GM19239 (cell line): Measurements from ENCODE around the gene PAM.
"Not testable (repeated sequence)": the region's sequence is repeated elsewhere in the genome, so short reads cannot be mapped to it uniquely, and the experiment has no call there.

ENCODE experiments used
- DNase-seq: peaks from one replicate; pipeline ENCODE4 v3.0.0; 2011; ENCODE audit warnings: low spot score; ENCODE audit not compliant: insufficient read length
- FAIRE-seq: peaks from 2 replicates; lab custom pipeline; 2011; peaks lifted over from hg19 to GRCh38; lab: Jason Lieb, UNC

Gene PAM

GRCh38 chr5:102750151-102750834, 4.8 kb upstream of the PAM start:
- FAIRE-seq = no peak
- DNase-seq = no peak

GRCh38 chr5:102751903-102752376, 3.2 kb upstream of the PAM start:
- DNase-seq, FAIRE-seq: not testable (repeated sequence)

- FAIRE-seq = peak; percentile 21
- DNase-seq = no peak
Observed at GRCh38 chr5:102753889-102754766, 977 bp upstream of the PAM start.

GRCh38 chr5:102755686-102756371, 724 bp downstream of the PAM start:
- peak; percentile 89 for FAIRE-seq

GRCh38 chr5:102758576-102758975, 3.5 kb downstream of the PAM start:
- DNase-seq (no peak), FAIRE-seq (no peak)

More at GRCh38 chr5:102755686-102756371, 724 bp downstream of the PAM start:
- peak; percentile 28 for DNase-seq

- DNase-seq = no peak
- FAIRE-seq = no peak
Observed at GRCh38 chr5:102759289-102759688, 4.2 kb downstream of the PAM start.

GRCh38 chr5:102759700-102760099, 4.6 kb downstream of the PAM start:
- no peak for FAIRE-seq

GRCh38 chr5:102760815-102761214, 5.7 kb downstream of the PAM start:
- FAIRE-seq (peak; percentile 70), DNase-seq (no peak)

More at GRCh38 chr5:102759700-102760099, 4.6 kb downstream of the PAM start:
- no peak for DNase-seq

- DNase-seq = no peak
- peak; percentile 90 for FAIRE-seq
Observed at GRCh38 chr5:102762095-102762534, 7.0 kb downstream of the PAM start.

GRCh38 chr5:102762562-102763227, 7.6 kb downstream of the PAM start:
- no peak for FAIRE-seq
- no peak for DNase-seq

- FAIRE-seq (no peak), DNase-seq (no peak)
Observed at GRCh38 chr5:102763734-102764133, 8.6 kb downstream of the PAM start.

- DNase-seq = no peak
- FAIRE-seq = no peak
Observed at GRCh38 chr5:102764381-102765004, 9.4 kb downstream of the PAM start.

- FAIRE-seq = peak; percentile 39
Observed at GRCh38 chr5:102765350-102765749, 10.2 kb downstream of the PAM start.

GRCh38 chr5:102766295-102767090, 11.4 kb downstream of the PAM start:
- no peak for DNase-seq
- no peak for FAIRE-seq

More at GRCh38 chr5:102765350-102765749, 10.2 kb downstream of the PAM start:
- no peak for DNase-seq

- DNase-seq (no peak), FAIRE-seq (no peak)
Observed at GRCh38 chr5:102767862-102768261, 12.8 kb downstream of the PAM start.

GRCh38 chr5:102770803-102771202, 15.7 kb downstream of the PAM start:
- no peak for DNase-seq
- FAIRE-seq = no peak

- peak; percentile 47 for FAIRE-seq
- no peak for DNase-seq
Observed at GRCh38 chr5:102771435-102771834, 16.3 kb downstream of the PAM start.

GRCh38 chr5:102772273-102772672, 17.2 kb downstream of the PAM start:
- FAIRE-seq (no peak), DNase-seq (no peak)

GRCh38 chr5:102773133-102773532, 18.0 kb downstream of the PAM start:
- DNase-seq (no peak), FAIRE-seq (no peak)
